OCI-LY1 (cell line): ENCODE results near the gene MPZL1.

Experiments
- H2AFZ ChIP-seq: fragments of 200-600 bp; sonication (generic), shearing (Covaris generic); 2 replicates; pipeline ENCODE4 v1.6.0; 2014; ENCODE audit warnings: antibody characterized with exemption, mild to moderate bottlenecking, low read length
- H3F3A ChIP-seq: fragments of 200-600 bp; sonication (generic), shearing (Covaris generic); 2 replicates; pipeline ENCODE4 v1.6.0; 2014; ENCODE audit warnings: mild to moderate bottlenecking, antibody characterized with exemption, low read length, moderate library complexity; ENCODE audit not compliant: insufficient read depth
- H3K27ac ChIP-seq: fragments of 200-600 bp; sonication (generic); 2 replicates; pipeline ENCODE4 v1.5.1; 2014; ENCODE audit warnings: low read length, mixed run types, mild to moderate bottlenecking, low read depth; ENCODE audit not compliant: poor library complexity, severe bottlenecking
- H3K27me3 ChIP-seq: fragments of 200-600 bp; sonication (generic); 2 replicates; pipeline ENCODE4 v1.6.0; 2014; ENCODE audit warnings: antibody characterized with exemption, mild to moderate bottlenecking, low read length, moderate library complexity; ENCODE audit not compliant: insufficient read depth
- H3K36me3 ChIP-seq: fragments of 200-600 bp; sonication (generic); 2 replicates; pipeline ENCODE4 v1.6.1; 2014; ENCODE audit warnings: mild to moderate bottlenecking, antibody characterized with exemption, low read length, moderate library complexity, mixed read lengths; ENCODE audit not compliant: insufficient read depth
- H3K4me1 ChIP-seq: fragments of 200-600 bp; sonication (generic); 2 replicates; pipeline ENCODE4 v1.5.1; 2014; ENCODE audit warnings: mild to moderate bottlenecking, low read length, moderate library complexity; ENCODE audit not compliant: insufficient read depth, severe bottlenecking
- H3K4me2 ChIP-seq: fragments of 200-600 bp; sonication (generic), shearing (Covaris generic); 2 replicates; pipeline ENCODE4 v1.6.1; 2014; ENCODE audit warnings: low read length
- H3K4me3 ChIP-seq: fragments of 200-600 bp; sonication (generic); 2 replicates; pipeline ENCODE4 v1.5.1; 2014; ENCODE audit warnings: low read length, low read depth, mild to moderate bottlenecking, mixed read lengths; ENCODE audit not compliant: poor library complexity, severe bottlenecking
- H3K79me2 ChIP-seq: fragments of 200-600 bp; shearing (Covaris generic); 2 replicates; pipeline ENCODE4 v1.6.1; 2016; ENCODE audit warnings: mixed run types, low read length, mixed read lengths; ENCODE audit not compliant: insufficient read depth
- H3K9ac ChIP-seq: fragments of 200-600 bp; sonication (generic), shearing (Covaris generic); 2 replicates; pipeline ENCODE4 v1.6.1; 2014; ENCODE audit warnings: mild to moderate bottlenecking, low read length, mixed read lengths
- H3K9me2 ChIP-seq: fragments of 200-600 bp; sonication (generic), shearing (Covaris generic); 2 replicates; pipeline ENCODE4 v1.6.1; 2014; ENCODE audit warnings: low read depth, mild to moderate bottlenecking, low read length, mixed read lengths
- H3K9me3 ChIP-seq: fragments of 200-600 bp; shearing (Covaris generic); 2 replicates; pipeline ENCODE4 v1.6.1; 2014; ENCODE audit warnings: low read length, mixed read lengths
- H4K20me1 ChIP-seq: fragments of 200-600 bp; sonication (generic), shearing (Covaris generic); 2 replicates; pipeline ENCODE4 v1.6.0; 2016; ENCODE audit warnings: mild to moderate bottlenecking, low read length; ENCODE audit not compliant: insufficient read depth
- CTCF ChIP-seq: fragments of 200-600 bp; sonication (generic), shearing (Covaris generic); IDR thresholded peaks from 2 replicates; pipeline ENCODE4 v1.5.1; 2017; ENCODE audit warnings: mild to moderate bottlenecking, antibody characterized with exemption, low read length, moderate library complexity, mixed read lengths
- EZH2 ChIP-seq: fragments of 200-600 bp; sonication (generic), shearing (Covaris generic); IDR thresholded peaks from 2 replicates; pipeline ENCODE4 v1.8.0; 2017; ENCODE audit warnings: borderline replicate concordance, mixed run types, mild to moderate bottlenecking, antibody characterized with exemption, low read length, moderate library complexity, mixed read lengths

MPZL1 gene

GRCh38 chr1:167693425-167694045 is 28.2 kb upstream of the MPZL1 start:
- no peak for TF ChIP-seq CTCF
- TF ChIP-seq EZH2, result no peak
- H3K4me1 ChIP-seq, result no peaks in the 10 kb centered on the region
- H3F3A ChIP-seq, result no peaks in the 10 kb centered on the region
- H2AFZ ChIP-seq, result no peak overlapping the region
- no peaks in the 10 kb centered on the region for H3K9me2 ChIP-seq
- H3K36me3 ChIP-seq, result peaks cover 98% of the 10 kb centered on the region
- H3K4me3 ChIP-seq, result no peak overlapping the region
- no peaks in the 10 kb centered on the region for H3K79me2 ChIP-seq
- no peak overlapping the region for H3K27ac ChIP-seq
- no peak overlapping the region for H3K9ac ChIP-seq
- no peaks in the 10 kb centered on the region for H4K20me1 ChIP-seq
- H3K4me2 ChIP-seq, result no peak overlapping the region
- H3K9me3 ChIP-seq, result no peaks in the 10 kb centered on the region
- no peaks in the 10 kb centered on the region for H3K27me3 ChIP-seq

GRCh38 chr1:167694691-167695090 is 27.1 kb upstream of the MPZL1 start:
- H3K9me2 ChIP-seq, result no peaks in the 10 kb centered on the region
- no peaks in the 10 kb centered on the region for H4K20me1 ChIP-seq
- no peak overlapping the region for H3K4me3 ChIP-seq
- no peak overlapping the region for H2AFZ ChIP-seq
- no peaks in the 10 kb centered on the region for H3K4me1 ChIP-seq
- no peaks in the 10 kb centered on the region for H3F3A ChIP-seq
- H3K4me2 ChIP-seq, result no peak overlapping the region
- TF ChIP-seq EZH2 (no peak), CTCF (no peak)
- no peaks in the 10 kb centered on the region for H3K79me2 ChIP-seq
- H3K27ac ChIP-seq, result no peak overlapping the region
- H3K9ac ChIP-seq, result no peak overlapping the region
- no peaks in the 10 kb centered on the region for H3K9me3 ChIP-seq
- H3K27me3 ChIP-seq, result no peaks in the 10 kb centered on the region
- H3K36me3 ChIP-seq, result peaks cover 100% of the 10 kb centered on the region

- no peaks in the 10 kb centered on the region for H3K9me3 ChIP-seq
- no peak overlapping the region for H3K27ac ChIP-seq
- no peak for TF ChIP-seq EZH2
- no peak for TF ChIP-seq CTCF
- no peaks in the 10 kb centered on the region for H3K4me1 ChIP-seq
- H3F3A ChIP-seq, result no peaks in the 10 kb centered on the region
- no peaks in the 10 kb centered on the region for H3K79me2 ChIP-seq
- H3K27me3 ChIP-seq, result no peaks in the 10 kb centered on the region
- H3K36me3 ChIP-seq, result peaks cover 100% of the 10 kb centered on the region
- no peak overlapping the region for H3K4me3 ChIP-seq
- H2AFZ ChIP-seq, result no peak overlapping the region
- H3K9me2 ChIP-seq, result no peaks in the 10 kb centered on the region
- H3K4me2 ChIP-seq, result no peak overlapping the region
- H4K20me1 ChIP-seq, result no peaks in the 10 kb centered on the region
- H3K9ac ChIP-seq, result no peak overlapping the region
These were observed 26.6 kb upstream of the MPZL1 start for GRCh38 chr1:167695147-167695546.
